IMR-90 (cell line): ENCODE measurements around the gene NEUROD4. TPM values are rescaled to one million over a fixed set of nuclear protein-coding genes. Genes with fewer than 3 reads are reported as not detected.

Experiments used
- ATAC-seq: fragments of 200-7000 bp; cut with Tn5 transposase; 2 replicates; pipeline ENCODE4 v1.9.1; 2020; ENCODE audit warnings: low read depth, mild to moderate bottlenecking, moderate library complexity
- BruUV-seq: library from RNA; stranded (reverse); fragments of 400-500 nt; replicated peaks from 2 replicates; lab custom pipeline; 2021; lab: Mats Ljungman, UMichigan
- CTCF ChIA-PET: fragments of 300-600 bp; formaldehyde crosslinking; extraction: SDS; loops from one replicate; lab custom pipeline; 2021; ENCODE audit warnings: antibody characterized with exemption; lab: Yijun Ruan, JAX
- POLR2A ChIA-PET: fragments of 300-600 bp; sonication (Branson Sonifier 250); formaldehyde crosslinking; loops from one replicate; lab custom pipeline; 2022; ENCODE audit warnings: antibody characterized with exemption; ENCODE audit not compliant: unreplicated experiment; lab: Charles Lee
- DNase-seq: peaks from one replicate; pipeline ENCODE4 v3.0.0; 2013
- H2AFZ ChIP-seq: replicated peaks from 2 replicates; pipeline ENCODE3; 2013; ENCODE audit warnings: low read length, mild to moderate bottlenecking; ENCODE audit not compliant: poor library complexity
- H2AK5ac ChIP-seq: 2 replicates; pipeline ENCODE4 v1.6.1; 2013; ENCODE audit warnings: low read depth, low read length, inconsistent platforms
- H2AK9ac ChIP-seq: replicated peaks from 2 replicates; pipeline ENCODE3; 2013; ENCODE audit warnings: mild to moderate bottlenecking, low read depth, low read length, moderate library complexity; ENCODE audit not compliant: poor library complexity
- H2BK120ac ChIP-seq: 2 replicates; pipeline ENCODE4 v1.6.1; 2013; ENCODE audit warnings: low read depth, low read length, inconsistent platforms
- H2BK15ac ChIP-seq: 3 replicates; pipeline ENCODE4 v1.6.1; 2013; ENCODE audit warnings: low read depth, low read length, inconsistent platforms
- H2BK20ac ChIP-seq: 2 replicates; pipeline ENCODE4 v1.6.1; 2013; ENCODE audit warnings: low read depth, mild to moderate bottlenecking, inconsistent platforms, low read length, moderate library complexity
- H2BK5ac ChIP-seq: 2 replicates; pipeline ENCODE4 v1.6.1; 2013; ENCODE audit warnings: mild to moderate bottlenecking, low read depth, low read length, inconsistent platforms; ENCODE audit not compliant: poor library complexity, severe bottlenecking
- H3K14ac ChIP-seq: replicated peaks from 2 replicates; pipeline ENCODE4 v1.6.1; 2013; ENCODE audit warnings: low read depth, low read length, inconsistent platforms
- H3K18ac ChIP-seq: 2 replicates; pipeline ENCODE4 v1.6.1; 2013; ENCODE audit warnings: low read depth, low read length, control low read depth
- H3K23ac ChIP-seq: 2 replicates; pipeline ENCODE4 v1.6.1; 2013; ENCODE audit warnings: low read depth, low read length, inconsistent platforms
- H3K27ac ChIP-seq: 2 replicates; pipeline ENCODE4 v1.5.1; 2013; ENCODE audit warnings: mild to moderate bottlenecking, control low read depth, low read length; ENCODE audit not compliant: insufficient read depth
- H3K27me3 ChIP-seq: 2 replicates; pipeline ENCODE4 v1.6.1; 2013; ENCODE audit warnings: low read length; ENCODE audit not compliant: control insufficient read depth, insufficient read depth
- H3K36me3 ChIP-seq: 2 replicates; pipeline ENCODE4 v1.6.1; 2013; ENCODE audit warnings: low read length, mixed read lengths; ENCODE audit not compliant: control insufficient read depth, insufficient read depth
- H3K4ac ChIP-seq: 2 replicates; pipeline ENCODE4 v1.6.1; 2013; ENCODE audit warnings: low read depth, low read length, inconsistent platforms
- H3K4me1 ChIP-seq: 2 replicates; pipeline ENCODE4 v1.6.1; 2013; ENCODE audit warnings: low read length, mixed read lengths; ENCODE audit not compliant: control insufficient read depth, insufficient read depth
- H3K4me2 ChIP-seq: 2 replicates; pipeline ENCODE4 v1.6.1; 2013; ENCODE audit warnings: low read depth, mild to moderate bottlenecking, control low read depth, low read length, moderate library complexity
- H3K4me3 ChIP-seq: 2 replicates; pipeline ENCODE4 v1.5.1; 2013; ENCODE audit warnings: low read depth, mild to moderate bottlenecking, control low read depth, low read length, moderate library complexity; ENCODE audit not compliant: insufficient read depth
- H3K56ac ChIP-seq: 2 replicates; pipeline ENCODE4 v1.6.1; 2013; ENCODE audit warnings: low read length, inconsistent platforms; ENCODE audit not compliant: insufficient read depth; ENCODE audit errors: extremely low read depth
- H3K79me1 ChIP-seq, 2 experiments: 2 replicates each; pipeline ENCODE4 v1.6.1; 2013; ENCODE audit warnings: low read length in 2 of 2, inconsistent platforms in 1 of 2, low read depth in 1 of 2
- H3K9ac ChIP-seq: 2 replicates; pipeline ENCODE4 v1.6.1; 2013; ENCODE audit warnings: low read depth, low read length, control low read depth
- H3K9me1 ChIP-seq: 2 replicates; pipeline ENCODE4 v1.6.1; 2013; ENCODE audit warnings: low read length, inconsistent platforms; ENCODE audit not compliant: insufficient read depth
- H3K9me3 ChIP-seq: 2 replicates; pipeline ENCODE4 v1.6.1; 2013; ENCODE audit warnings: low read length; ENCODE audit not compliant: control insufficient read depth, insufficient read depth
- H4K20me1 ChIP-seq: 2 replicates; pipeline ENCODE4 v1.6.1; 2013; ENCODE audit warnings: low read length, inconsistent platforms; ENCODE audit not compliant: insufficient read depth
- H4K5ac ChIP-seq: 2 replicates; pipeline ENCODE4 v1.6.1; 2013; ENCODE audit warnings: mild to moderate bottlenecking, low read depth, low read length, control low read depth
- H4K8ac ChIP-seq, 2 experiments: 2 replicates each; pipeline ENCODE4 v1.6.1; 2013; ENCODE audit warnings: low read depth in 2 of 2, low read length in 2 of 2, control low read depth in 1 of 2, inconsistent platforms in 1 of 2
- H4K91ac ChIP-seq: 2 replicates; pipeline ENCODE4 v1.6.1; 2013; ENCODE audit warnings: low read depth, low read length, inconsistent platforms; ENCODE audit not compliant: insufficient read depth
- BHLHE40 ChIP-seq: fragments of 150-350 bp; IDR thresholded peaks from 2 replicates; pipeline ENCODE4 v1.6.1; 2016; ENCODE audit warnings: mild to moderate bottlenecking, low read depth, low read length
- CEBPB ChIP-seq: IDR thresholded peaks from 2 replicates; pipeline ENCODE4 v1.6.1; 2012; ENCODE audit warnings: low read depth, low read length, improper control_type of control experiment
- ELK1 ChIP-seq: fragments of 150-350 bp; IDR thresholded peaks from 2 replicates; pipeline ENCODE4 v1.6.1; 2016; ENCODE audit warnings: low read depth, mild to moderate bottlenecking, low read length, moderate library complexity, borderline replicate concordance
- MAZ ChIP-seq: IDR thresholded peaks from 2 replicates; pipeline ENCODE4 v1.6.1; 2012; ENCODE audit warnings: low read depth, mild to moderate bottlenecking, low read length, improper control_type of control experiment, moderate library complexity, borderline replicate concordance
- MXI1 ChIP-seq: IDR thresholded peaks from 2 replicates; pipeline ENCODE4 v1.6.1; 2012; ENCODE audit warnings: low read depth, mild to moderate bottlenecking, low read length, moderate library complexity, borderline replicate concordance
- RFX5 ChIP-seq: IDR thresholded peaks from 2 replicates; pipeline ENCODE4 v1.8.0; 2012; ENCODE audit warnings: low read depth, mild to moderate bottlenecking, low read length, moderate library complexity
- SMC3 ChIP-seq: fragments of 150-350 bp; IDR thresholded peaks from 2 replicates; pipeline ENCODE4 v1.6.1; 2016; ENCODE audit warnings: low read depth, mild to moderate bottlenecking, antibody characterized with exemption, low read length, moderate library complexity
- WGBS, 2 experiments: methylation state at CpG; one replicate each; pipeline versions ENCODE4 v1.1.5 to v1.1.7; 2013; ENCODE audit warnings: missing lambda C conversion rate in 2 of 2; ENCODE audit not compliant: insufficient read length in 1 of 2; ENCODE audit errors: extremely low coverage in 2 of 2; 5-methylcytosine and 5-hydroxymethylcytosine counted together
- dilution Hi-C: fragments of 300-500 bp; cut with HindIII; formaldehyde crosslinking; loops from one replicate; pipeline ENCODE4 v1.14.3; 2018; ENCODE audit warnings: low sequenced_read_pairs; ENCODE audit not compliant: unreplicated experiment
- in situ Hi-C: fragments of 300-500 bp; cut with MboI; formaldehyde crosslinking; loops from 3 replicates; pipeline ENCODE4 v1.14.3; 2019; ENCODE audit warnings: low sequenced_read_pairs, inconsistent platforms, mixed read lengths
- intact Hi-C: fragments of 100-400 bp; cut with micrococcal nuclease; formaldehyde crosslinking; loops from 2 replicates; pipeline ENCODE4 v1.10.0; 2022
- polyA plus RNA-seq, 3 experiments: library from polyadenylated mRNA; depleted of rRNA; stranded (reverse); fragments of >200 nt; gene quantifications; 2 replicates each; pipeline ENCODE4 v1.2.3, GENCODE V29; 2012; ENCODE audit warnings: low replicate concordance in 1 of 3
- total RNA-seq: library from RNA; depleted of rRNA; stranded (reverse); fragments of >200 nt; gene quantifications from 2 replicates; pipeline ENCODE4 v1.2.3, GENCODE V29; 2012

Gene NEUROD4
- total and polyA plus RNA-seq, 2 of the 4 experiments (the other 2 are of a cell fraction): not detected

GRCh38 chr12:54997929-54998522 lies 21.7 kb upstream of the NEUROD4 start:
- DNase-seq: no peak
- ChIA-PET CTCF (no interaction called here), POLR2A (no interaction called here)
- dilution Hi-C loops: no loop called here
- H3K4me2 ChIP-seq: no peak overlapping the region
- no peak for ATAC-seq
- no peaks in the 10 kb centered on the region for H3K9me3 ChIP-seq
- TF ChIP-seq MAZ (no peak), CEBPB (no peak), MXI1 (no peak), SMC3 (no peak), RFX5 (no peak), ELK1 (no peak), BHLHE40 (no peak)
- H2AFZ ChIP-seq: no peak overlapping the region
- H2AK9ac ChIP-seq: no peak overlapping the region
- H3K56ac ChIP-seq: no peak overlapping the region
- no TSS peak for BruUV-seq
- no peak overlapping the region for H3K23ac ChIP-seq
- H2BK20ac ChIP-seq: no peak overlapping the region
- H2BK5ac ChIP-seq: no peak overlapping the region
- H3K27ac ChIP-seq: no peak overlapping the region
- H3K9me1 ChIP-seq: no peaks in the 10 kb centered on the region
- H3K4me3 ChIP-seq: no peak overlapping the region
- H4K91ac ChIP-seq: no peak overlapping the region
- H2BK15ac ChIP-seq: no peak overlapping the region
- no peak overlapping the region for H3K18ac ChIP-seq
- H3K4ac ChIP-seq: no peak overlapping the region
- intact Hi-C loops: no loop called here
- no peak overlapping the region for H3K9ac ChIP-seq
- H4K20me1 ChIP-seq: no peaks in the 10 kb centered on the region
- H4K5ac ChIP-seq: no peak overlapping the region
- in situ Hi-C loops: no loop called here
- H3K27me3 ChIP-seq: no peaks in the 10 kb centered on the region; the same call in 1 of the 2 replicates
- no peak overlapping the region for H3K14ac ChIP-seq
- no peaks in the 10 kb centered on the region for H3K79me1 ChIP-seq
- H3K36me3 ChIP-seq: no peaks in the 10 kb centered on the region
- H2BK120ac ChIP-seq: no peak overlapping the region
- H3K4me1 ChIP-seq: no peaks in the 10 kb centered on the region
- no peak overlapping the region for H4K8ac ChIP-seq
- no peak overlapping the region for H2AK5ac ChIP-seq
- WGBS, 2 experiments: 22% methylated on average over 3 of the region's 4 CpGs; no CpG with 5 or more reads in 1 of the 2 experiments
